Activated T-helper 1 cell treated with anti-CD3 and anti-CD28 coated beads, Interleukin-12 subunit alpha, Interleukin-12 subunit beta, Interleukin-2, Interleukin-4 antibody, amounts not matched to agents 30 ng/mL and 10 ng/mL and 1 ng/mL, durations not matched to agents 14 hours and 24 hours and 36 hours (primary cell): ENCODE measurements around the gene TRPM2. TPM values are rescaled to one million over a fixed set of nuclear protein-coding genes. Genes with fewer than 3 reads are reported as not detected.
"Not testable (repeated sequence)": the region's sequence is repeated elsewhere in the genome, so short reads cannot be mapped to it uniquely, and the experiment has no call there.

Source experiments
- DNase-seq: peaks from one replicate; pipeline ENCODE4 v3.0.0; 2021; ENCODE audit warnings: low spot score
- H3K27ac Mint-ChIP-seq: one replicate; pipeline ENCODE4 v1.8.0; 2021; ENCODE audit warnings: mild to moderate bottlenecking, mixed read lengths
- H3K27me3 Mint-ChIP-seq: one replicate; pipeline ENCODE4 v1.8.0; 2022; ENCODE audit warnings: mild to moderate bottlenecking, moderate library complexity, mixed read lengths; ENCODE audit not compliant: insufficient read depth
- H3K36me3 Mint-ChIP-seq: one replicate; pipeline ENCODE4 v1.8.0; 2021; ENCODE audit warnings: low read depth, mixed read lengths
- H3K4me1 Mint-ChIP-seq: one replicate; pipeline ENCODE4 v1.8.0; 2021; ENCODE audit warnings: low read depth, mixed read lengths
- H3K4me3 Mint-ChIP-seq: one replicate; pipeline ENCODE4 v1.8.0; 2021; ENCODE audit warnings: mild to moderate bottlenecking, moderate library complexity, mixed read lengths
- H3K9me3 Mint-ChIP-seq: one replicate; pipeline ENCODE4 v1.8.0; 2021; ENCODE audit warnings: mixed read lengths
- intact Hi-C: fragments of 100-400 bp; cut with micrococcal nuclease; formaldehyde crosslinking; loops from one replicate; pipeline ENCODE4 v1.15.1; 2024
- total RNA-seq: library from RNA; stranded (reverse); gene quantifications from 2 replicates; pipeline ENCODE4 v1.2.3, GENCODE V29; 2022

TRPM2 gene
- total RNA-seq, 1 donor from 2014 or later = 15.2 TPM

GRCh38 chr21:44333509-44334328, 19.7 kb upstream of the TRPM2 start:
- Mint-ChIP-seq H3K27me3 (no peaks in the 10 kb centered on the region), H3K27ac (no peak overlapping the region), H3K36me3 (no peaks in the 10 kb centered on the region), H3K4me3 (no peak overlapping the region), H3K4me1 (peaks cover 11% of the 10 kb centered on the region), H3K9me3 (no peaks in the 10 kb centered on the region)
- intact Hi-C loops = no loop called here
- no peak for DNase-seq

DNA sequence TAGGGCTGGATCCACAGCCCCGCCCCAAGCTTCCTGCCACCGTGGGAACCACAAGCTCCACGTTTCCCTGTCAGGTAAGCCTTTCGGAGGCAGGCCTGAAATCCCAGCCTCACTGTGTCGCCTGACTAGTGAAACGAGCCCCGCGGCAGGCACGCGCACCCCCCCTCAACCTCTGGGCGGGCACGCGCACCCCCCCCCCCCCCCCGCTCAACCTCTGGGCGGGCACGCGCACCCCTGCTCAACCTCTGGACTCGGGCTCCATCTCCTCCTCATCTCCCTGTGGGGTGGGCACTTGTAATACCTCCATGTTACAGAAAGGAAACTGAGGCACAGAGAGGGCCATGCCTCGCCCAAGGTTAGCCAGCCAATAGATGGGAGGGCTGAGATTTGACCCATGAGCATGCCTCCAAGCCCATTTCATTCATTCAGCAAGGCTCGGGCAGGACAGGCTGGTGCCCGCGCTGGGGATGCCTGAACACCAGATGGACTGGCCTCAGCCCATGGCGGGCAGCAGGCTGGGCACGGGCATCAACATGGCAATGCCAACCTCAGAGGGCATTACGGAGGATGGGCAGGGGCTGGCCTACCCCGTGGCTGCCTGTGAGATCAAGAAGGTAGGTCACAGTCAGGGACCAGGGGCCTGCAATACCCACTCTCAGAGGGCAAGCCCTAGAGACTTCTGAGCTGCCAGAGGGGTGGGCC, 18.9 kb upstream of the TRPM2 start:
- DNase-seq = no peak
- Mint-ChIP-seq H3K4me1 (peaks cover 13% of the 10 kb centered on the region), H3K9me3 (no peaks in the 10 kb centered on the region), H3K4me3 (no peak overlapping the region), H3K36me3 (no peaks in the 10 kb centered on the region), H3K27me3 (no peaks in the 10 kb centered on the region), H3K27ac (no peak overlapping the region)
- intact Hi-C loops = no loop called here

DNA sequence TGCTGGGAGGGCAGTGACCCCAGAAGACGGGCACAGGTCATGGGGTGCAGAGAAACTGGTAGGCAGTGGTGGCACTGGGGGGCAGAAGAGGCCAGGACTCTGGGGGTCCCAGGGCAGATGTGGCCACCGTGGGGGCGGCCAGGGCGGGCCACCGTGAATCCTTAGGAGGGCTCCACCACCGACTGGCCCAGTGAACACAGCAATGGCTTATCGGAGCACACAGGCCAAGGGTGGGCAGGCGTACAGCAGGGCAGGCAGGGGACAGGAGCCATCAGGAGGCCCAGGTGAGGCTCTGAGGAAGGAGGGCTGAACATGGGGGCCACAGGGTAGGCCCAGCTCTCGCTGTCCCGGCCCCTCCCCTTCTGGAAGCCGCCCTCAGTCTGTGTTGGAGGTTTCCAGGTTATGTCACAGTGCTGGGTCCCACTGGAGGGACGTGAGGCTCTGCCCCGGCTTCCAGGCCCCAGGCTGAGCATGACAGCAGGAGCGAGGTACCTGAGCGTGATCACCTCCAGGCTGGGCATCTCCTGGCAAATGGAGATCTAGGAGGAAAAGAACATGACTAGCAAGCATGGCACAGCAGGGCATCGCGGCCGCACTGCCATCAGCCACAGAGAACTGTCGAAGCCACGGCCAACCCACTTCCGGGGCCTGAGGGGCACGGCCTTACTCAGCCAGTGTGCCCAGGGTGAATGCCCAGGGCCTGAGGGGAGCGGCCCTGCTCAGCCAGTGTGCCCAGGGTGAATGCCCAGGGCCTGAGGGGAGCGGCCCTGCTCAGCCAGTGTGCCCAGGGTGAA, 18.0 kb upstream of the TRPM2 start:
- Mint-ChIP-seq H3K27me3 (no peaks in the 10 kb centered on the region), H3K4me3 (no peak overlapping the region), H3K9me3 (no peaks in the 10 kb centered on the region), H3K4me1 (peaks cover 23% of the 10 kb centered on the region), H3K36me3 (no peaks in the 10 kb centered on the region), H3K27ac (no peak overlapping the region)
- no peak for DNase-seq
- intact Hi-C loops = no loop called here

GRCh38 chr21:44337449-44337848, 16.0 kb upstream of the TRPM2 start:
- peak overlapping the region; percentile 67 for H3K4me3 Mint-ChIP-seq
- no peaks in the 10 kb centered on the region for H3K36me3 Mint-ChIP-seq
- H3K27me3 Mint-ChIP-seq = no peaks in the 10 kb centered on the region

DNA sequence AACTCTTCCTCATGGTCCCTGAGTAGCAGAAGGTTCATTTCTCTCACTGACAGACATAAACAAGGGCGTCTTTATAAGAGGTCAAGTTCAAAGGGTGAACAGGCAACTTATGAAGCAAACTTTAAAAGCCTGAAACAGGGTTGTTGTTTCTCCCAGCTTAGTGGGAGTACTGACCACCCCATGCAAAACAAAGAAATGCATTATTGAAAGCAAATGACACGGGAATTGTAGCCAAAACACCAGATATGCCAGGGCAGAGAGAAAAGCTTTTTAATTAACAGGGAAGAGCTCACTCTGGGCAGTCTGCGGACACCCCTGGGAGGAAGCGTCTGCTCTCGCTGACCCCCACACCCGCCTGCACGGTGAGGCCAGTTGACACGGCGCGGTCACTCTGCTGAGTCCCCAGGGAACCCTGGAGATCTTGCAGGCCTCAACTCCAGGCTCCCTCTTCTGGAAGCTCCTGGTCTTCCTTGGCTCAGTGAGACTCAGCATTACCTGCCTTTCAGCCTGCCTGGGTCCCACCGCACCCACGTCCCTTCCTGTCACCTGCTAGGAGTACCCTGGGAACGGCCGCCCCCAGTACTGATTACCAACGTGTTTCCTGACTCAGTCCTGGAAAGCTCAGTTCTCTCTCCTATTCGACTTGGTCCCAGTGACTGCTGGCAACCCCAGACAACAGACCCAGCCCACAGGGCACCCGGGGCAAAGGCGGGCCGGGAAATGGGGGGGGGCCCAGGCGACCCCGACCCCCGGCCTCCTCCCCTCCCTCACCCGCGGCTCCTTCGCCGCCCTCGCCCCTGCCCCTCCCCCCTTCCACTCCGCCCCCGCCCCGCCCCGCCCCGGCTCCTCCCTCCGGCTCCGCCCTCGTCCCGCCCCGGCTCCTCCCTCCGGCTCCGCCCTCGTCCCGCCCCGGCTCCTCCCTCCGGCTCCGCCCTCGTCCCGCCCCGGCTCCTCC, 15.2 kb upstream of the TRPM2 start:
- intact Hi-C loops = loop anchor here (2.0 kb wide), 1 partner anchor 1305 kb away; the partner anchor contains the start of gene PCBP3
- H3K4me3 Mint-ChIP-seq = peak overlapping the region; percentile 67

More at GRCh38 chr21:44337449-44337848, 16.0 kb upstream of the TRPM2 start:
- H3K27ac Mint-ChIP-seq = peak overlapping the region; percentile 82
- no peak for DNase-seq
- intact Hi-C loops = no loop called here
- H3K4me1 Mint-ChIP-seq = peaks cover 25% of the 10 kb centered on the region
- H3K9me3 Mint-ChIP-seq = no peaks in the 10 kb centered on the region

DNA sequence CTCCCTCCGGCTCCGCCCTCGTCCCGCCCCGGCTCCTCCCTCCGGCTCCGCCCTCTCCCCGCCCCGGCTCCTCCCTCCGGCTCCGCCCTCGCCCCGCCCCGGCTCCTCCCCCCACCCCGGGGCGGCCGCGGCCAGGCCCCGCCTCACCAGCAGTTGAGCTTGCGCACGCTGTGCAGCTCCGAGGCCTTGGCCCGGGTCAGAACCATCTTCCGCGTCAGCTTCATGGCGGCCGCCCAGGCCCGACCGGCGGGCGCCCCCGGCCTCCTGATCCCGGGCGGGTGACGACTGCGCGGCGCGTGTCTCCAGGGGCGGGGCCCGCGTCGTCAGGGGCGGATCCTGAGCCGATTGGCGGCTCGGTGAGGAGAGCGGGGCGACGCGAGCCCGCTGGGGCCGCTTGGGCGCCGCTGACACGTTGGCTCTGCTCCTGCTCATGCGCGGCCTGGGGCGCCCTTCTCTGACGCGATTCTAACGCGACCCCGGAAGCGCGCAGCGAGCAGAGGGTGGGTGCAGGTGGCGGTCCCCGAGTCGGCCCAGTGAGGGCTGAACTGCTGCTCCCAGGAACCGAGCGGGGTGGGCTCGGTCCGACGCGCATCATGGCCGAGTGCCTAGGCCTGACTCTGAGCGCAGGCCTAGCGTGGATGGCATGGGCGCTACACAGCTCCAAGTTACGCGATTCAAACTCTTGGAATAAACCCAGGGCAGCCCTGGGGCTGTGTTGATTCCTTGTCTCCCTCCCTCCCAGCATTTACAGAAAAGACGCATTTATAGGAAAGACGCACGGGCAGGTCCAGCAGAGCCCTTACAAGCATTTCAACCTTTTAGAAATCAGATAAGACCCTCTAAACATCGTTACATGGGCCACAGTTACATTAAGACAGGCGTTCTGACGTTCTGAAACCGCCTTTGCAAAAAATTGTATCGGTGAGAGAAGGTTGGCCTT, 14.2 kb upstream of the TRPM2 start, which contains the start of gene CFAP410:
Gene CFAP410, minus strand, starts transcription at position 420 of the 940 bp plus-strand sequence. Its CDS starts 196 bp downstream, at position 224.
- H3K27ac Mint-ChIP-seq = peak within 1 kb of the TSS; percentile 94
- peak within 1 kb of the TSS; percentile 94 for H3K4me3 Mint-ChIP-seq
- DNase-seq = peak; percentile 94
- H3K27me3 Mint-ChIP-seq = no peaks in the 10 kb centered on the region
- intact Hi-C loops = loop anchor here (2.0 kb wide), 1 partner anchor 1304 kb away; the partner anchor contains the start of gene PCBP3
- H3K4me1 Mint-ChIP-seq = peaks cover 25% of the 10 kb centered on the region
- no peaks in the 10 kb centered on the region for H3K36me3 Mint-ChIP-seq
- no peaks in the 10 kb centered on the region for H3K9me3 Mint-ChIP-seq

More for the DNA sequence above, 15.2 kb upstream of the TRPM2 start:
- Mint-ChIP-seq H3K36me3 (no peaks in the 10 kb centered on the region), H3K9me3 (no peaks in the 10 kb centered on the region), H3K27me3 (no peaks in the 10 kb centered on the region), H3K4me1 (peaks cover 25% of the 10 kb centered on the region), H3K27ac (peak overlapping the region; percentile 82)
- peak; percentile 14 for DNase-seq

DNA sequence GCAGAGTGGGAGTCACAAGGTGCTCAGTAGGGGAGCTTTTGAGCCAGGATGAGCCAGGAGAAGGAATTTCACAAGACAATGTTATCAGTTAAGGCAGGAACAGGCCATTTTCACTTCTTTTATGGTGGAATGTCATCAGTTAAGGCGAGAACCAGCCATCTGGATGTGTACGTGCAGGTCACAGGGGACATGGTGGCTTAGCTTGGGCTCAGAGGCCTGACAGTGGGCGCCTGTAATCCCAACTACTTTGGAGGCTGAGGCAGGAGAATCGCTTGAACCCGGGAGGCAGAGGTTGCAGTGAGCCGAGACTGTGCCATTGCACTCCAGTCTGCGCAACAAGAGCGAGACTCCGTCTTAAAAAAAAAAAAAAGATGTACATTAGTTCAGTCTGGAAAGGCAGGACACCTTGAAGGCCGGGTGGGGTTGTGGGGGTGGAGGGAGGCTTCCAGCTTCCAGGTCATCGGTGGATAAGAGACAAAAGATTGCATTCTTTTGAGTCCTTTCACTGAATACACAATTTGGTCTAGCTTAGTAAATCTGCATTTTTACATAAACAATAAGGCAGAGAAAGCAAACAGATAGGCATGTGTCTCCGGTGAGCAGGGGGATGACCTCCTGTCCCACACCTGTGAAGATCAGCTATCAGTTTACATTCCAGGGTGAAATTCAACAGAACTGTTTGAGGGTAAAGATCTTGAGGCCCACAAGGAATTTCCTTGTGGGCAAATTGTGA, 11.5 kb upstream of the TRPM2 start:
- H3K9me3 Mint-ChIP-seq, H3K36me3 Mint-ChIP-seq, H3K4me3 Mint-ChIP-seq, H3K27ac Mint-ChIP-seq, DNase-seq, H3K27me3 Mint-ChIP-seq: not testable (repeated sequence)
- H3K4me1 Mint-ChIP-seq = peaks cover 25% of the 10 kb centered on the region
- intact Hi-C loops = loop anchor here (10.0 kb wide), 1 partner anchor 113 kb away; the partner anchor contains the start of gene LRRC3

- H3K27ac Mint-ChIP-seq, H3K27me3 Mint-ChIP-seq, H3K36me3 Mint-ChIP-seq, DNase-seq, H3K9me3 Mint-ChIP-seq, H3K4me3 Mint-ChIP-seq: not testable (repeated sequence)
- H3K4me1 Mint-ChIP-seq = peaks cover 18% of the 10 kb centered on the region
- intact Hi-C loops = loop anchor here (10.0 kb wide), 1 partner anchor 112 kb away; the partner anchor contains the start of gene LRRC3
Measured at GRCh38 chr21:44342981-44343380, 10.4 kb upstream of the TRPM2 start.

DNA sequence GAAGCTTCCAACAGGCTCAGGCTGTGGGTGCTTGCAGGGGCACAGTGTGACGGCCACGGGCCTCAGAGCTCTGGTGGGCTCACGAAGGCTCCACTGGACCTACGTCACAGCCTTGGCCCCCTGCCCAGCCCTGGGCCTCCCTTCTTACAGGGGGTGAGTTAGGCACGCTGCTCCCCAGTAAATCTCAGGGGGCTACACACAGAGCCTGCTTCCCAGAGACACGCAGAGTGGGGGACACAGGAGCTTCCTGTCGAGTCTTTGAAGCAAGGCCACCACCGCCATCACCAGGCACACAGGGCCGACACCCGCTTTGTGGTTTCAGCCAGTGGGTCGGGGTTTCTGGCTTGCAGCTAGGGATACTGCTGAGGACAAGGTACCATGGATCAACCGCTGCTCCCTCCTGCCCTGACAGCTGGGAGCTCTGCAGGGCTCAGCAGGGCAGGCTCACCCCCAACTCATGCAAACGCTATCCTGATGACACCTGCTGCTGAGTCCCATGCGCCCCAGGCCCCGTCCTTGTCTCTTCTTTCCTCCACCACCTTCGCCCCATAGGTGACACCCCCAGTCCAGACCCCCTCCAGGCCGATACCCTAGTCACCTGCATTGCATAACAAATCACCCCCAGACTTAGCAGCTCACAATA, 8.8 kb upstream of the TRPM2 start:
- Mint-ChIP-seq H3K27me3 (peaks cover 15% of the 10 kb centered on the region), H3K27ac (no peak overlapping the region), H3K36me3 (no peaks in the 10 kb centered on the region), H3K4me3 (no peak overlapping the region), H3K9me3 (no peaks in the 10 kb centered on the region), H3K4me1 (peaks cover 11% of the 10 kb centered on the region)
- intact Hi-C loops = loop anchor here (10.0 kb wide), 1 partner anchor 110 kb away; the partner anchor contains the start of gene LRRC3
- no peak for DNase-seq

- DNase-seq = no peak
- H3K27me3 Mint-ChIP-seq = peaks cover 15% of the 10 kb centered on the region
- H3K36me3 Mint-ChIP-seq = no peaks in the 10 kb centered on the region
- H3K27ac Mint-ChIP-seq = no peak overlapping the region
- peaks cover 2% of the 10 kb centered on the region for H3K4me1 Mint-ChIP-seq
- H3K4me3 Mint-ChIP-seq = no peak overlapping the region
- H3K9me3 Mint-ChIP-seq = no peaks in the 10 kb centered on the region
- intact Hi-C loops = loop anchor here (10.0 kb wide), 1 partner anchor 109 kb away; the partner anchor contains the start of gene LRRC3
Measured at GRCh38 chr21:44345495-44345894, 7.9 kb upstream of the TRPM2 start.
